ENCODE results near the gene RARA.
"Not testable (repeated sequence)": the region's sequence is repeated elsewhere in the genome, so short reads cannot be mapped to it uniquely, and the experiment has no call there.

RARA gene

DNA sequence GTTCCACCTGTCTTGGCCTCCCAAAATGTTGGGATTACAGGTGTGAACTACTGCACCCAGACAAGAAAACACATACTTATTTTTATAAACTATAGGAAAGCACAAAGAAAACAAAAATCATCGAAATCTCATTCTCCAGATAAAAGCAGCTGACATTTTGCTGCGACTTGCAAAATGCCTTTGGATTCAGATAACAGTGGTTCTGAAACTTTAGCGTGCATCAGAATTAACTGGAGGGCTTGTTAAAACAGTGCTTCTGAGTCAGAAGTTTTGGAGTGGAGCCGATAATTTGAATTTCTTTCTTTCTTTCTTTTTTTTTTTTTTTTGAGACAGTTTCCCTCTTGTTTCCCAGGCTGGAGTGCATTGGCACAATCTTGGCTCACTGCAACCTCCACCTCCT, 73.3 kb downstream of the RARA start:
- DNase-seq: no peak

DNA sequence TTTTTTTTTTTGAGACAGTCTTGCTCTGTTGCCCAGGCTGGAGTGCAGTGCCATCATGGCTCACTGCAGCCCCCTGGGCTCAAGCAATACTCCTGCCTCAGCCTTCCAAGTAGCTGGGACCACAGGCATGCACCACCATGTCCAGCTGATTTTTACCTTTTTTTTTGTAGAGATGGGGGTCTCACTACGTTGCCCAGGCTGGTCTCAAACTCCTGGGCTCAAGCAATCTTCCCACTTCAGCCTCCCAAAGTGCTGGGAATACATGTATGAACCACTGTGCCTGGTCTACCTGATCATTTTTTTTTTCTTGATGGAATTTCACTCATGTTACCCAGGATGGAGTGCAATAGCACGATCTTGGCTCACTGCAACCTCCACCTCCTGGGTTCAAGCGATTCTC, 77.6 kb downstream of the RARA start:
- DNase-seq: not testable (repeated sequence)

DNA sequence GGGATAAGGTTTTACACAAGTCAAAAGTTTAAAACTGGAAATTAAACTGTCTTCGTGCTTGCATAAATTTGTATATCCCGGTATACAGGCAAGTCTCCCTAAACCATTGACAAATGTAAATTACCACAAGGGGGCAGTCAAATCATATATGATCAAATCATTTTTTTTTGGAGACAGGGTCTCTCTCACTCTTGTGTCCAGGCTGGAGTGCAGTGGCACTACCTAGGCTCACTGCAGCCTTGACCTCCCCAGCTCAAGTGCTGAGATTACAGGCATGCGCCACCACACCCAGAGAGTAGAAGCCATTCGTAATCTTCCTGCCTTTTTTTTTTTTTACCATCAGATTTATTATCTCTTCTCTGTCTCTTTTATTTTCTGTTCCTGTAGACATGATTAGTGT, 90.2 kb downstream of the RARA start:
- peak; percentile 19 for DNase-seq

DNA sequence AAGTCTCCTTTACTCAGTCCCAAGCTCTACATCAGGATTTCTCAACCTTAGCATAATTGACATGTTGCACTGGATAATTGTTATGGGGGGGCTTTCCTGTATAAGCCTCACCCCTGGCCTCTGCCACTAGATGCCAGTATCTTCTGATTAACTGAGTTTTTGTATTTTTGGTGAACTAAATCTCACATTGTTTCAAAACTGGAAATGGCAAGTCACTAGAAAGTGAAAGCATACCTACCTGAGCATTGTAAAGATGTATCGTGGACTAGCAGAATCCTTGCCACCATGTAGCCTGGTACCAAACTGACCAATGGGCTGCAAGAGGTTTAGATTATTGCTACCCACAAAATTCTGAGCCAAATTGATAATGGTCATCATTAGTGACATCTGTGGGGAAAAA, 93.7 kb downstream of the RARA start:
- no peak for DNase-seq

DNA sequence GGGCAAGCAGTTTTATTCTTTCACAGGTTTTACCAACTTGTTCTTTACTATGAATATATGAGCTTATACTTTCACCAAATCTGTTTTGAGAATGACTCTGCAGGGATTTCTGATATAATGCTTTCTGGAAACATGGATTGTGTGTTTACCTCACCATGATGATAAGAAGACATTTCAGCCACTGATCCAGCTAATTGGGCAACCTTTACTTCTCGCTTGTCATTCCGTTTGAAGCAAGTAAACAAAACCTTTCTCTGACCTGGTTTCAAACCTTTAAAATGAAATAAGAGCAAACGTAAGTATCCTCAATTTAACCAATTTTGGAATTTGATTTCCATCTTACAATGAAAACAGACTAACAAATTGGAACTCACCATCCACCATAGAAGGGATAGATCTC, 95.0 kb downstream of the RARA start:
- DNase-seq: no peak

Measured in NCI-H774 (cell line).